Activated T-helper 2 cell treated with anti-CD3 and anti-CD28 coated beads, Interferon-gamma antibody, Interleukin-2, Interleukin-4, amounts not matched to agents 10 μg/mL and 5 μg/mL and 100 μg/mL, durations not matched to agents 14 hours and 24 hours and 36 hours (primary cell): Measurements from ENCODE around the gene TBC1D21. TPM values are rescaled to one million over a fixed set of nuclear protein-coding genes. Genes with fewer than 3 reads are reported as not detected.

ENCODE experiments used
- DNase-seq: peaks from one replicate; pipeline ENCODE4 v3.0.0; 2021; ENCODE audit warnings: low spot score
- H3K27ac Mint-ChIP-seq: one replicate; pipeline ENCODE4 v1.8.0; 2021; ENCODE audit warnings: mixed read lengths
- H3K27me3 Mint-ChIP-seq: one replicate; pipeline ENCODE4 v1.8.0; 2021; ENCODE audit warnings: low read depth, mixed read lengths
- H3K36me3 Mint-ChIP-seq: one replicate; pipeline ENCODE4 v1.8.0; 2021; ENCODE audit warnings: low read depth, mixed read lengths
- H3K4me1 Mint-ChIP-seq: one replicate; pipeline ENCODE4 v1.8.0; 2021; ENCODE audit warnings: low read depth, mixed read lengths
- H3K4me3 Mint-ChIP-seq: one replicate; pipeline ENCODE4 v1.8.0; 2021; ENCODE audit warnings: low read depth, mild to moderate bottlenecking, moderate library complexity, mixed read lengths
- H3K9me3 Mint-ChIP-seq: one replicate; pipeline ENCODE4 v1.8.0; 2021; ENCODE audit warnings: mixed read lengths
- intact Hi-C: fragments of 100-400 bp; cut with micrococcal nuclease; formaldehyde crosslinking; loops from one replicate; pipeline ENCODE4 v1.15.1; 2023
- total RNA-seq: library from RNA; stranded (reverse); gene quantifications from 2 replicates; pipeline ENCODE4 v1.2.3, GENCODE V29; 2022

TBC1D21 gene
- total RNA-seq, 1 donor from 2014 or later = not detected

- Mint-ChIP-seq H3K27me3 (peaks cover 41% of the 10 kb centered on the region), H3K4me1 (peaks cover 1% of the 10 kb centered on the region), H3K36me3 (no peaks in the 10 kb centered on the region), H3K27ac (no peak overlapping the region), H3K4me3 (no peak overlapping the region), H3K9me3 (no peaks in the 10 kb centered on the region)
- intact Hi-C loops = no loop called here
- no peak for DNase-seq
Measured at GRCh38 chr15:73866881-73867410, 6.4 kb upstream of the TBC1D21 start.

GRCh38 chr15:73867426-73867825, 5.9 kb upstream of the TBC1D21 start:
- no peaks in the 10 kb centered on the region for H3K9me3 Mint-ChIP-seq
- H3K4me3 Mint-ChIP-seq = no peak overlapping the region
- intact Hi-C loops = no loop called here
- H3K36me3 Mint-ChIP-seq = no peaks in the 10 kb centered on the region
- H3K27ac Mint-ChIP-seq = no peak overlapping the region
- H3K27me3 Mint-ChIP-seq = peaks cover 36% of the 10 kb centered on the region
- H3K4me1 Mint-ChIP-seq = peaks cover 1% of the 10 kb centered on the region
- no peak for DNase-seq

- Mint-ChIP-seq H3K4me3 (no peak overlapping the region), H3K27ac (no peak overlapping the region), H3K9me3 (no peaks in the 10 kb centered on the region), H3K27me3 (peaks cover 37% of the 10 kb centered on the region), H3K4me1 (peaks cover 1% of the 10 kb centered on the region), H3K36me3 (no peaks in the 10 kb centered on the region)
- intact Hi-C loops = no loop called here
- DNase-seq = no peak
Measured at GRCh38 chr15:73867956-73868355, 5.4 kb upstream of the TBC1D21 start.

GRCh38 chr15:73869216-73869995, 4.0 kb upstream of the TBC1D21 start:
- H3K27ac Mint-ChIP-seq = no peak overlapping the region
- H3K4me3 Mint-ChIP-seq = no peak overlapping the region
- intact Hi-C loops = no loop called here
- no peaks in the 10 kb centered on the region for H3K9me3 Mint-ChIP-seq
- DNase-seq = no peak
- H3K27me3 Mint-ChIP-seq = peaks cover 35% of the 10 kb centered on the region
- H3K36me3 Mint-ChIP-seq = no peaks in the 10 kb centered on the region
- peaks cover 1% of the 10 kb centered on the region for H3K4me1 Mint-ChIP-seq

- Mint-ChIP-seq H3K9me3 (no peaks in the 10 kb centered on the region), H3K4me3 (no peak overlapping the region), H3K36me3 (no peaks in the 10 kb centered on the region), H3K4me1 (peaks cover 1% of the 10 kb centered on the region), H3K27ac (no peak overlapping the region), H3K27me3 (peaks cover 34% of the 10 kb centered on the region)
- no peak for DNase-seq
- intact Hi-C loops = no loop called here
Measured at GRCh38 chr15:73870700-73871408, 2.5 kb upstream of the TBC1D21 start.

GRCh38 chr15:73872346-73872745, 1.0 kb upstream of the TBC1D21 start:
- no peak for DNase-seq
- Mint-ChIP-seq H3K27me3 (peaks cover 32% of the 10 kb centered on the region), H3K4me1 (peaks cover 1% of the 10 kb centered on the region), H3K27ac (no peak overlapping the region), H3K9me3 (no peaks in the 10 kb centered on the region), H3K36me3 (no peaks in the 10 kb centered on the region), H3K4me3 (no peak overlapping the region)
- intact Hi-C loops = no loop called here

GRCh38 chr15:73873889-73874511, 636 bp downstream of the TBC1D21 start:
- H3K4me3 Mint-ChIP-seq = no peak overlapping the region
- DNase-seq = no peak
- H3K36me3 Mint-ChIP-seq = no peaks in the 10 kb centered on the region
- intact Hi-C loops = loop anchor here (1.0 kb wide), 1 partner anchor 34 kb away; no protein-coding TSS in a partner anchor
- H3K9me3 Mint-ChIP-seq = no peaks in the 10 kb centered on the region
- H3K27ac Mint-ChIP-seq = no peak overlapping the region
- H3K27me3 Mint-ChIP-seq = peaks cover 37% of the 10 kb centered on the region
- peaks cover 1% of the 10 kb centered on the region for H3K4me1 Mint-ChIP-seq

GRCh38 chr15:73879426-73879825, 6.1 kb downstream of the TBC1D21 start:
- no peaks in the 10 kb centered on the region for H3K36me3 Mint-ChIP-seq
- no peak overlapping the region for H3K4me3 Mint-ChIP-seq
- H3K9me3 Mint-ChIP-seq = no peaks in the 10 kb centered on the region
- intact Hi-C loops = no loop called here
- H3K27me3 Mint-ChIP-seq = peaks cover 20% of the 10 kb centered on the region
- H3K27ac Mint-ChIP-seq = no peak overlapping the region
- DNase-seq = no peak
- H3K4me1 Mint-ChIP-seq = no peaks in the 10 kb centered on the region

GRCh38 chr15:73881579-73882320, 8.4 kb downstream of the TBC1D21 start:
- no peak for DNase-seq
- Mint-ChIP-seq H3K9me3 (no peaks in the 10 kb centered on the region), H3K27me3 (peaks cover 15% of the 10 kb centered on the region), H3K27ac (no peak overlapping the region), H3K4me1 (no peaks in the 10 kb centered on the region), H3K36me3 (no peaks in the 10 kb centered on the region), H3K4me3 (no peak overlapping the region)
- intact Hi-C loops = no loop called here

GRCh38 chr15:73882761-73883419, 9.5 kb downstream of the TBC1D21 start:
- Mint-ChIP-seq H3K27ac (no peak overlapping the region), H3K4me1 (no peaks in the 10 kb centered on the region), H3K36me3 (no peaks in the 10 kb centered on the region), H3K27me3 (peaks cover 12% of the 10 kb centered on the region), H3K4me3 (no peak overlapping the region), H3K9me3 (no peaks in the 10 kb centered on the region)
- intact Hi-C loops = no loop called here
- DNase-seq = no peak

- intact Hi-C loops = no loop called here
- no peak overlapping the region for H3K27ac Mint-ChIP-seq
- no peak for DNase-seq
- H3K9me3 Mint-ChIP-seq = no peaks in the 10 kb centered on the region
- H3K4me1 Mint-ChIP-seq = no peaks in the 10 kb centered on the region
- peaks cover 10% of the 10 kb centered on the region for H3K27me3 Mint-ChIP-seq
- H3K36me3 Mint-ChIP-seq = no peaks in the 10 kb centered on the region
- no peak overlapping the region for H3K4me3 Mint-ChIP-seq
Measured at GRCh38 chr15:73884159-73884558, 10.8 kb downstream of the TBC1D21 start.
